CD14-positive monocyte (primary cell): Measurements from ENCODE around the gene MROH8. TPM values are rescaled to one million over a fixed set of nuclear protein-coding genes. Genes with fewer than 3 reads are reported as not detected.
"Not testable (repeated sequence)": the region's sequence is repeated elsewhere in the genome, so short reads cannot be mapped to it uniquely, and the experiment has no call there.

Source experiments
- DNase-seq, 3 donors: peaks; one replicate each; pipeline ENCODE4 v3.0.0-alpha.2; 2011 to 2022
- H2AFZ ChIP-seq: 2 replicates; pipeline ENCODE4 v1.6.0; 2012; ENCODE audit warnings: mild to moderate bottlenecking, low read depth, low read length, inconsistent platforms; ENCODE audit not compliant: insufficient read depth, poor library complexity, severe bottlenecking
- H3K27ac ChIP-seq, 2 donors: 1 replicate in 1 of 2; 2 replicates in 1 of 2; pipeline ENCODE4 v1.5.1; 2012 to 2013; ENCODE audit warnings: low read length in 2 of 2, control low read depth in 1 of 2, inconsistent platforms in 1 of 2, low read depth in 1 of 2, mild to moderate bottlenecking in 1 of 2
- H3K27me3 ChIP-seq, 2 donors: one replicate each; pipeline versions ENCODE4 v1.6.0 to v1.6.1; 2011 to 2013; ENCODE audit warnings: low read length in 2 of 2; ENCODE audit not compliant: control insufficient read depth in 2 of 2, insufficient read depth in 2 of 2
- H3K36me3 ChIP-seq, 2 donors: replicated peaks in 1 of 2; 1 replicate in 1 of 2; 2 replicates in 1 of 2; pipeline versions ENCODE4 v1.5.1 to v1.6.1; 2012 to 2013; ENCODE audit warnings: low read length in 2 of 2, control low read depth in 1 of 2, inconsistent platforms in 1 of 2, mild to moderate bottlenecking in 1 of 2; ENCODE audit not compliant: insufficient read depth in 2 of 2, control insufficient read depth in 1 of 2
- H3K4me1 ChIP-seq, 2 donors: 1 replicate in 1 of 2; 2 replicates in 1 of 2; pipeline versions ENCODE4 v1.5.1 to v1.6.1; 2012 to 2013; ENCODE audit warnings: low read length in 2 of 2, control low read depth in 1 of 2, inconsistent platforms in 1 of 2, mild to moderate bottlenecking in 1 of 2, moderate library complexity in 1 of 2; ENCODE audit not compliant: insufficient read depth in 2 of 2, control insufficient read depth in 1 of 2
- H3K4me2 ChIP-seq: replicated peaks from 2 replicates; pipeline ENCODE3; 2012; ENCODE audit warnings: low read length, moderate library complexity, mild to moderate bottlenecking; ENCODE audit not compliant: poor library complexity, severe bottlenecking; ENCODE audit errors: extremely low read depth
- H3K4me3 ChIP-seq, 3 experiments: fragments of 200-600 bp in 1 of 3; sonication (generic) in 1 of 3; replicated peaks in 1 of 3; 1 replicate in 2 of 3; 2 replicates in 1 of 3; pipeline ENCODE4 v1.5.1; 2011 to 2013; ENCODE audit warnings: low read length in 3 of 3, mild to moderate bottlenecking in 3 of 3, control low read depth in 2 of 3, low read depth in 2 of 3, inconsistent platforms in 1 of 3, moderate library complexity in 1 of 3
- H3K79me2 ChIP-seq: 2 replicates; pipeline ENCODE4 v1.6.0; 2012; ENCODE audit warnings: mild to moderate bottlenecking, control low read depth, inconsistent platforms, low read length, moderate library complexity; ENCODE audit not compliant: insufficient read depth
- H3K9ac ChIP-seq: 2 replicates; pipeline ENCODE4 v1.6.0; 2017; ENCODE audit warnings: low read length, mild to moderate bottlenecking; ENCODE audit not compliant: insufficient read depth, poor library complexity, severe bottlenecking
- H3K9me3 ChIP-seq, 2 donors: replicated peaks in 1 of 2; 1 replicate in 1 of 2; 2 replicates in 1 of 2; pipeline versions ENCODE4 v1.5.1 to v1.6.1; 2012 to 2013; ENCODE audit warnings: low read length in 2 of 2, control low read depth in 1 of 2; ENCODE audit not compliant: control insufficient read depth in 1 of 2, insufficient read depth in 1 of 2
- H4K20me1 ChIP-seq: 2 replicates; pipeline ENCODE4 v1.6.0; 2012; ENCODE audit warnings: mild to moderate bottlenecking, low read length, control low read depth, moderate library complexity; ENCODE audit not compliant: insufficient read depth
- H3K27ac Mint-ChIP-seq, 7 donors: one replicate each; pipeline ENCODE4 v1.8.0; 2020; ENCODE audit warnings: mild to moderate bottlenecking in 7 of 7, mixed read lengths in 7 of 7, moderate library complexity in 6 of 7, inconsistent platforms in 2 of 7
- H3K27me3 Mint-ChIP-seq, 3 donors: one replicate each; pipeline ENCODE4 v1.8.0; 2021 to 2022; ENCODE audit warnings: low read depth in 3 of 3, mild to moderate bottlenecking in 3 of 3, mixed read lengths in 3 of 3, moderate library complexity in 3 of 3, inconsistent platforms in 1 of 3
- H3K36me3 Mint-ChIP-seq, 2 donors: one replicate each; pipeline ENCODE4 v1.8.0; 2020; ENCODE audit warnings: mixed read lengths in 2 of 2, inconsistent platforms in 1 of 2, mild to moderate bottlenecking in 1 of 2
- H3K4me1 Mint-ChIP-seq: one replicate; pipeline ENCODE4 v1.8.0; 2020; ENCODE audit warnings: mild to moderate bottlenecking, mixed read lengths
- H3K4me3 Mint-ChIP-seq, 2 donors: one replicate each; pipeline ENCODE4 v1.8.0; 2020; ENCODE audit warnings: mild to moderate bottlenecking in 2 of 2, mixed read lengths in 2 of 2, moderate library complexity in 1 of 2
- H3K9me3 Mint-ChIP-seq, 7 donors: one replicate each; pipeline ENCODE4 v1.8.0; 2020 to 2022; ENCODE audit warnings: mixed read lengths in 7 of 7, mild to moderate bottlenecking in 6 of 7, moderate library complexity in 6 of 7, inconsistent platforms in 2 of 7
- WGBS: methylation state at CpG from one replicate; pipeline ENCODE4 v1.1.5; 2013; ENCODE audit warnings: missing lambda C conversion rate; ENCODE audit not compliant: insufficient coverage; 5-methylcytosine and 5-hydroxymethylcytosine counted together
- intact Hi-C, 2 donors: fragments of 100-400 bp; cut with micrococcal nuclease; formaldehyde crosslinking; loops; one replicate each; pipeline versions ENCODE4 v1.15.0 to v1.15.1; 2023
- polyA plus RNA-seq, 3 donors: library from polyadenylated mRNA; depleted of rRNA in 1 of 3; unstranded in 2 of 3; stranded (reverse) in 1 of 3; fragments of 300-500 nt in 2 of 3; fragments of >200 nt in 1 of 3; fragmentation: Illumina TruSeq in 2 of 3; gene quantifications; 1 replicate in 2 of 3; 2 replicates in 1 of 3; pipeline ENCODE4 v1.2.3, GENCODE V29; 2012 to 2021
- TF ChIP-seq, protein P1 (sequence below): fragments of 200-600 bp; IDR thresholded peaks from one replicate; pipeline ENCODE4 v1.8.0; 2022; ENCODE audit warnings: antibody characterized with exemption, mild to moderate bottlenecking

The MROH8 gene
- polyA plus RNA-seq, 3 donors = 0.08 to 1.0 (median 0.52) TPM

DNA sequence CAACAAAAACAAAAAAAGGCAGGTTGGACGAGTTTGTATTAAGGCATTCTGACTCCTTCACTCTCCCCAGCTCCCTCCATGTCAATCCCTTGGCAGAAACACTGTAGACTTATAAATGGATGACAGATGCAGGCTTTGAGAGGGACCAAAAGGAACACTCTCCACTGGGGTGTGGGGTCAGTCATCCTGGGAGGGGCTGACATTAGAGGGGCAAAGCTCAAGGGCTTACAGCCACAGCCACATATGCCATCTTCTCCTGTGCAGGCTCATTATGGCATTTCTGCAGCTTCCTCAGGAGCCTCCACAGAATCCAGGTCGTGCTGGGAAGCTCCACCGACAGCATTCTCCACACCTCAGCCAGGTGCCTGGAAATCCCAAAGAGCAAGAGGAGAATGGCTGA, 50.5 kb downstream of the MROH8 start:
- H3K4me3 ChIP-seq = no peak overlapping the region
- TF ChIP-seq, protein P1, sequence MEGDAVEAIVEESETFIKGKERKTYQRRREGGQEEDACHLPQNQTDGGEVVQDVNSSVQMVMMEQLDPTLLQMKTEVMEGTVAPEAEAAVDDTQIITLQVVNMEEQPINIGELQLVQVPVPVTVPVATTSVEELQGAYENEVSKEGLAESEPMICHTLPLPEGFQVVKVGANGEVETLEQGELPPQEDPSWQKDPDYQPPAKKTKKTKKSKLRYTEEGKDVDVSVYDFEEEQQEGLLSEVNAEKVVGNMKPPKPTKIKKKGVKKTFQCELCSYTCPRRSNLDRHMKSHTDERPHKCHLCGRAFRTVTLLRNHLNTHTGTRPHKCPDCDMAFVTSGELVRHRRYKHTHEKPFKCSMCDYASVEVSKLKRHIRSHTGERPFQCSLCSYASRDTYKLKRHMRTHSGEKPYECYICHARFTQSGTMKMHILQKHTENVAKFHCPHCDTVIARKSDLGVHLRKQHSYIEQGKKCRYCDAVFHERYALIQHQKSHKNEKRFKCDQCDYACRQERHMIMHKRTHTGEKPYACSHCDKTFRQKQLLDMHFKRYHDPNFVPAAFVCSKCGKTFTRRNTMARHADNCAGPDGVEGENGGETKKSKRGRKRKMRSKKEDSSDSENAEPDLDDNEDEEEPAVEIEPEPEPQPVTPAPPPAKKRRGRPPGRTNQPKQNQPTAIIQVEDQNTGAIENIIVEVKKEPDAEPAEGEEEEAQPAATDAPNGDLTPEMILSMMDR = no peak
- no peaks in the 10 kb centered on the region for H3K79me2 ChIP-seq
- no peak overlapping the region for H3K27ac ChIP-seq
- intact Hi-C loops = no loop called here
- H3K9ac ChIP-seq = no peak overlapping the region
- 100% methylated on average over 2 of the region's 3 CpGs for WGBS
- H2AFZ ChIP-seq = no peak overlapping the region
- Mint-ChIP-seq H3K36me3 (peaks cover 0 to 1% of the 10 kb centered on the region in 2 donors), H3K4me3 (no peak overlapping the region), H3K27me3 (peaks cover 0 to 4% (median 3%) of the 10 kb centered on the region in 3 donors), H3K27ac (no peak overlapping the region), H3K9me3 (peaks cover 0 to 12% (median 4%) of the 10 kb centered on the region in 7 donors), H3K4me1 (peaks cover under 1% of the 10 kb centered on the region)
- no peaks in the 10 kb centered on the region for H3K9me3 ChIP-seq
- H3K4me2 ChIP-seq = no peak overlapping the region
- peaks cover 3% of the 10 kb centered on the region in 2 donors for H3K4me1 ChIP-seq
- H3K36me3 ChIP-seq = no peaks in the 10 kb centered on the region
- no peak for DNase-seq
- H4K20me1 ChIP-seq = no peaks in the 10 kb centered on the region
- no peaks in the 10 kb centered on the region for H3K27me3 ChIP-seq

DNA sequence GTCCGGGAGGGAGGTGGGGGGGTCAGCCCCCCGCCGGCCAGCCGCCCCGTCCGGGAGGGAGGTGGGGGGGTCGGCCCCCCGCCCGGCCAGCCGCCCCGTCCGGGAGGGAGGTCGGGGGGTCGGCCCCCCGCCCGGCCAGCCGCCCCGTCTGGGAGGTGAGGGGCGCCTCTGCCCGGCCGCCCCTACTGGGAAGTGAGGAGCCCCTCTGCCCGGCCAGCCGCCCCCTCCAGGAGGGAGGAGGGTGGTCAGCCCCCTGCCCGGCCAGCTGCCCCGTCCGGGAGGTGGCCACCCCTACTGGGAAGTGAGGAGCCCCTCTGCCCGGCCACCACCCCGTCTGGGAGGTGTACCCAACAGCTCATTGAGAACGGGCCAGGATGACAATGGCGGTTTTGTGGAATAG, 53.1 kb downstream of the MROH8 start:
- H3K4me1 Mint-ChIP-seq, H3K79me2 ChIP-seq, H2AFZ ChIP-seq, H3K27ac ChIP-seq, H4K20me1 ChIP-seq, H3K4me2 ChIP-seq, H3K9ac ChIP-seq, H3K9me3 ChIP-seq, H3K27me3 ChIP-seq, H3K27ac Mint-ChIP-seq, H3K36me3 ChIP-seq, H3K4me3 ChIP-seq, intact Hi-C loops, H3K4me3 Mint-ChIP-seq, H3K27me3 Mint-ChIP-seq, H3K36me3 Mint-ChIP-seq, DNase-seq: not testable (repeated sequence)
- H3K4me1 ChIP-seq = peaks cover 10 to 11% of the 10 kb centered on the region in 2 donors
- H3K9me3 Mint-ChIP-seq = peaks cover 0 to 12% (median 4%) of the 10 kb centered on the region in 7 donors
- WGBS = no CpG with 5 or more reads among the region's 30 CpGs
